Measurements from ENCODE around the gene CAPN11. TPM values are rescaled to one million over a fixed set of nuclear protein-coding genes. Genes with fewer than 3 reads are reported as not detected.
"Not testable (repeated sequence)": the region's sequence is repeated elsewhere in the genome, so short reads cannot be mapped to it uniquely, and the experiment has no call there.

The CAPN11 gene
- total and polyA plus RNA-seq, 9 donors: 0.17 to 0.38 (median 0.20) TPM; not detected in 4

- WGBS, 3 donors: 61 to 65% (median 64%) methylated on average over 5 to 6 of the region's 6 CpGs
- no peak overlapping the region for H3K4me3 ChIP-seq
- H3K4me1 ChIP-seq (ENCODE audit: insufficient read depth): no peaks in the 10 kb centered on the region
- intact Hi-C loops (cut with DNase I): no loop called here
- H3K27ac ChIP-seq: no peak overlapping the region
- no peaks in the 10 kb centered on the region for H3K36me3 ChIP-seq
- TF ChIP-seq POLR2A (IDR thresholded peaks at IDR 0.05) (no peak), CTCF (IDR thresholded peaks at IDR 0.05) (no peak), EP300 (IDR thresholded peaks at IDR 0.05) (no peak)
- no peaks in the 10 kb centered on the region for H3K27me3 ChIP-seq
- no peak for DNase-seq
- H3K9me3 ChIP-seq: no peaks in the 10 kb centered on the region
Observed at GRCh38 chr6:44138717-44139350, 19.8 kb upstream of the CAPN11 start.

- Histone ChIP-seq H3K4me1 (ENCODE audit: insufficient read depth) (no peaks in the 10 kb centered on the region), H3K36me3 (no peaks in the 10 kb centered on the region), H3K4me3 (no peak overlapping the region), H3K27ac (no peak overlapping the region), H3K9me3 (no peaks in the 10 kb centered on the region), H3K27me3 (no peaks in the 10 kb centered on the region)
- DNase-seq: no peak
- no peak for TF ChIP-seq CTCF (IDR thresholded peaks at IDR 0.05)
- TF ChIP-seq POLR2A (IDR thresholded peaks at IDR 0.05): no peak
- TF ChIP-seq EP300 (IDR thresholded peaks at IDR 0.05): no peak
- intact Hi-C loops (cut with DNase I): no loop called here
- WGBS, 3 donors: 83 to 93% (median 87%) methylated on average over 10 of the region's 10 CpGs
Observed at GRCh38 chr6:44139351-44139743, 19.3 kb upstream of the CAPN11 start.

GRCh38 chr6:44142835-44143234 lies 15.8 kb upstream of the CAPN11 start:
- no peak overlapping the region for H3K27ac ChIP-seq
- no peaks in the 10 kb centered on the region for H3K4me1 ChIP-seq (ENCODE audit: insufficient read depth)
- 0 to 100% (median 96%) methylated on average over 1 of the region's 1 CpG for WGBS, 3 donors
- no peaks in the 10 kb centered on the region for H3K36me3 ChIP-seq
- H3K4me3 ChIP-seq: no peak overlapping the region
- DNase-seq: no peak
- intact Hi-C loops (cut with DNase I): no loop called here
- no peaks in the 10 kb centered on the region for H3K9me3 ChIP-seq
- no peak for TF ChIP-seq POLR2A (IDR thresholded peaks at IDR 0.05)
- TF ChIP-seq CTCF (IDR thresholded peaks at IDR 0.05): no peak
- no peak for TF ChIP-seq EP300 (IDR thresholded peaks at IDR 0.05)
- no peaks in the 10 kb centered on the region for H3K27me3 ChIP-seq

GRCh38 chr6:44143731-44144130 lies 14.9 kb upstream of the CAPN11 start:
- TF ChIP-seq EP300 (IDR thresholded peaks at IDR 0.05) (no peak), POLR2A (IDR thresholded peaks at IDR 0.05) (no peak), CTCF (IDR thresholded peaks at IDR 0.05) (no peak)
- 85 to 100% (median 95%) methylated on average over 1 of the region's 1 CpG for WGBS, 3 donors
- Histone ChIP-seq H3K9me3 (no peaks in the 10 kb centered on the region), H3K4me3 (no peak overlapping the region), H3K36me3 (no peaks in the 10 kb centered on the region), H3K27ac (no peak overlapping the region), H3K27me3 (no peaks in the 10 kb centered on the region), H3K4me1 (ENCODE audit: insufficient read depth) (no peaks in the 10 kb centered on the region)
- intact Hi-C loops (cut with DNase I): no loop called here
- no peak for DNase-seq

GRCh38 chr6:44144536-44144935 lies 14.1 kb upstream of the CAPN11 start:
- intact Hi-C loops (cut with DNase I); DNase-seq; H3K4me1 ChIP-seq (ENCODE audit: insufficient read depth); H3K4me3 ChIP-seq; H3K36me3 ChIP-seq; H3K9me3 ChIP-seq; H3K27ac ChIP-seq; H3K27me3 ChIP-seq: not testable (repeated sequence)
- WGBS, 3 donors: 25 to 48% (median 39%) methylated on average over 3 of the region's 3 CpGs
